Right atrium auricular region (tissue), 2 donors: ENCODE data around the gene LNP1. TPM values are rescaled to one million over a fixed set of nuclear protein-coding genes. Genes with fewer than 3 reads are reported as not detected.

Source experiments
- DNase-seq: peaks from one replicate; pipeline ENCODE4 v3.0.0-alpha.2; 2019; ENCODE audit warnings: low spot score
- H3K27ac ChIP-seq, 2 donors: fragments of 200-600 bp; sonication (generic); 1 replicate in 1 of 2; 2 replicates in 1 of 2; pipeline ENCODE4 v1.5.1; 2016 to 2019
- H3K27me3 ChIP-seq, 2 donors: fragments of 200-600 bp; sonication (generic); one replicate each; pipeline versions ENCODE4 v1.5.1 to v1.6.0; 2017 to 2019
- H3K36me3 ChIP-seq: fragments of 200-600 bp; sonication (generic); one replicate; pipeline ENCODE4 v1.5.1; 2016
- H3K4me1 ChIP-seq, 2 donors: fragments of 200-600 bp; sonication (generic); one replicate each; pipeline versions ENCODE4 v1.5.1 to v1.6.0; 2017 to 2019
- H3K4me3 ChIP-seq, 2 donors: fragments of 200-600 bp; sonication (generic); 1 replicate in 1 of 2; 2 replicates in 1 of 2; pipeline ENCODE4 v1.5.1; 2017 to 2019; ENCODE audit warnings: mild to moderate bottlenecking in 1 of 2, moderate library complexity in 1 of 2
- H3K9me3 ChIP-seq, 2 donors: fragments of 200-600 bp; sonication (generic); one replicate each; pipeline ENCODE4 v1.5.1; 2019
- CTCF ChIP-seq, 2 donors: fragments of 200-600 bp; sonication (generic); IDR thresholded peaks; one replicate each; pipeline ENCODE4 v1.5.1; 2019; ENCODE audit warnings: antibody characterized with exemption in 2 of 2
- total RNA-seq, 2 donors: library from RNA; depleted of rRNA; stranded (reverse); fragments of >200 nt; gene quantifications; one replicate each; pipeline ENCODE4 v1.1.0, GENCODE V29; 2016

LNP1 gene
- total RNA-seq, 2 donors from 2014 or later = 4.6 to 5.4 TPM

GRCh38 chr3:100401674-100402041 is 319 bp downstream of the LNP1 start:
- H3K4me1 ChIP-seq = peaks cover 0 to 46% of the 10 kb centered on the region in 2 donors
- no peaks in the 10 kb centered on the region for H3K36me3 ChIP-seq
- H3K4me3 ChIP-seq = peak overlapping the region; percentile 83 to 88
- peak; percentile 63 for DNase-seq
- TF ChIP-seq CTCF (IDR thresholded peaks at IDR 0.05) = no peak
- H3K27me3 ChIP-seq = no peaks in the 10 kb centered on the region
- H3K27ac ChIP-seq = peak overlapping the region; percentile 91 to 95
- peaks cover under 1 to 1% of the 10 kb centered on the region in 2 donors for H3K9me3 ChIP-seq

DNA sequence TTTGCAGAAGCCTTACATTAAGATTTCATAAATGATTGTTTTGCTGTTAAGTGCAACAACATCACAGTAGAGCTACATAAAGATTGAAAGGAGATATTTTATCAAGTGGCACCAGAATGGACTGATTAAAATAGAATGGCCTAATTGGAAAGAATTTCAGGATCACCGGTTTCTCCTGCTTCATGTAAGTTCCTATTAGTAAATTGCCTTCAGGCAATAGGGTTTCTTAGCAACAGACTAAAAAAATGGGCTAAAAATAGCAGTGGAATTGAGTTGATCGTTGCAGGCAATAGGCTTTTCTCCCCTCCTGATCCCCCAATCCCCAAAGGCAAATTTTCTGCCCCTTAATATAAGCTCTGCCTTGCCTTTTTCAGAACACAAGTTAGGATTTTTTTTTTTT is 917 bp downstream of the LNP1 start:
- Histone ChIP-seq H3K27ac (peak overlapping the region; percentile 91 to 95), H3K27me3 (no peaks in the 10 kb centered on the region), H3K9me3 (peaks cover 6 to 7% of the 10 kb centered on the region in 2 donors), H3K4me3 (peak overlapping the region; percentile 83 to 88), H3K36me3 (no peaks in the 10 kb centered on the region), H3K4me1 (peaks cover 0 to 40% of the 10 kb centered on the region in 2 donors)
- no peak for DNase-seq
- TF ChIP-seq CTCF (IDR thresholded peaks at IDR 0.05) = no peak

GRCh38 chr3:100402891-100403290 is 1.6 kb downstream of the LNP1 start:
- Histone ChIP-seq H3K4me1 (peaks cover 0 to 39% of the 10 kb centered on the region in 2 donors), H3K27me3 (no peaks in the 10 kb centered on the region), H3K4me3 (peak overlapping the region; percentile 83 to 88), H3K27ac (peak overlapping the region; percentile 91 to 95), H3K36me3 (no peaks in the 10 kb centered on the region), H3K9me3 (peaks cover 8 to 12% of the 10 kb centered on the region in 2 donors)
- no peak for DNase-seq
- TF ChIP-seq CTCF (IDR thresholded peaks at IDR 0.05) = no peak

DNA sequence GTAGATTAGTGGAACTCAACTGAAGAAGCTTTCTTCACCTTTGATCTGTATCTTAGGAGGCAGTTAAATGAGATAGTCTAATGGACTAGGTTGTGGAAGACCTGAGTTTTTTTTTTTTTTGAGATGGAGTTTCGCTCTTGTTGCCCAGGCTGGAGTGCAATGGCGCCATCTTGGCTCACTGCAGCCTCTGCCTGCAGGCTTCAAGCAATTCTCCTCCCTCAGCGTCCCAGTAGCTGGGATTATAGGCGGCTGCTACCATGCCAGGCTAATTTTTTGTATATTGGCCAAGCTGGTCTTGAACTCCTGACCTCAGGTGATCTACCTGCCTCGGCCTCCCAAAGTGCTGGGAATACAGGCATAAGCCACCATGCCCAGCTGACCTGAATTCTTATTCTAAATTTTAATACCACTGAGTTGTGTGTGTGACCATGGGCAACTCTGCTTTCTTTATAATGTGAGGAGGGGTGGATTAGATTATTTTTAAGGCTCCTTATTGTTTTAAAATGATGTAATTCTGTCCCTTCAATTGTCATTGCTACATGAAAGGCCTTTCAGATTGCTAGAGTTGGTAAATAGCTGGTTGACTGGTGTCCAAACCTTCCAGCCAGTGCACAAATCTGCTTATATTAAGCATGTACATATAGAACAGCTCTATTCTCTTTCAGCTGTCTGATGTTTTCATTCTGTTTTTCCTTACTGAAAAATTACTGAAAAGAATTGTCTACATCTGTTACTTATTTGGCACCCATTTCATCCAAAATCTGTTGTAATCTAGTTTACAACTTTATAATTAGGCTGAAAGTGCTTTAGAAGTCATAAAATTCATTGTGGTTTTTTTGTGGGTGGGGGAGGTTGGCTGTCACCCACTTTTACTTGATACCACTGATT is 2.3 kb downstream of the LNP1 start:
- H3K36me3 ChIP-seq = no peaks in the 10 kb centered on the region
- no peak for DNase-seq
- TF ChIP-seq CTCF (IDR thresholded peaks at IDR 0.05) = no peak
- no peaks in the 10 kb centered on the region for H3K27me3 ChIP-seq
- H3K4me3 ChIP-seq = peak overlapping the region in 1 of 2 donors; percentile 88
- peaks cover 8 to 12% of the 10 kb centered on the region in 2 donors for H3K9me3 ChIP-seq
- no peak overlapping the region for H3K27ac ChIP-seq
- H3K4me1 ChIP-seq = peaks cover 0 to 36% of the 10 kb centered on the region in 2 donors

- DNase-seq = no peak
- no peaks in the 10 kb centered on the region for H3K36me3 ChIP-seq
- no peak for TF ChIP-seq CTCF (IDR thresholded peaks at IDR 0.05)
- H3K27ac ChIP-seq = no peak overlapping the region
- H3K4me3 ChIP-seq = no peak overlapping the region
- H3K4me1 ChIP-seq = peaks cover 0 to 30% of the 10 kb centered on the region in 2 donors
- no peaks in the 10 kb centered on the region for H3K27me3 ChIP-seq
- H3K9me3 ChIP-seq = peaks cover 8 to 12% of the 10 kb centered on the region in 2 donors
Observed at GRCh38 chr3:100404250-100404548, 2.9 kb downstream of the LNP1 start.
